Common myeloid progenitor, CD34-positive (primary cell): ENCODE measurements around the gene CDK14.

Source experiments
- CTCF ChIA-PET: fragments of 350-600 bp; sonication (Branson Sonifier 250); formaldehyde crosslinking; loops from one replicate; lab custom pipeline; 2021; ENCODE audit warnings: antibody characterized with exemption; lab: Charles Lee
- POLR2A ChIA-PET: fragments of 350-600 bp; sonication (Branson Sonifier 250); formaldehyde crosslinking; loops from one replicate; lab custom pipeline; 2021; ENCODE audit warnings: antibody characterized with exemption; lab: Charles Lee
- DNase-seq, 3 donors: peaks; one replicate each; pipeline versions ENCODE4 v3.0.0 to v3.0.0-alpha.2; 2013
- H3K27ac ChIP-seq, 2 experiments: 1 replicate in 1 of 2; 2 replicates in 1 of 2; pipeline ENCODE4 v1.7.0; 2013; ENCODE audit warnings: inconsistent platforms in 2 of 2, low read length in 2 of 2, mild to moderate bottlenecking in 2 of 2, low read depth in 1 of 2, moderate library complexity in 1 of 2; ENCODE audit not compliant: severe bottlenecking in 2 of 2, insufficient read depth in 1 of 2, poor library complexity in 1 of 2
- H3K27me3 ChIP-seq, 5 experiments: replicated peaks in 2 of 5; 1 replicate in 3 of 5; 2 replicates in 2 of 5; pipeline versions ENCODE4 v1.6.1 to v1.7.0; 2013; ENCODE audit warnings: low read length in 4 of 5, mild to moderate bottlenecking in 2 of 5, moderate library complexity in 2 of 5, inconsistent platforms in 1 of 5; ENCODE audit not compliant: insufficient read depth in 5 of 5, control insufficient read depth in 4 of 5
- H3K36me3 ChIP-seq, 4 experiments: 1 replicate in 2 of 4; 2 replicates in 2 of 4; pipeline versions ENCODE4 v1.6.1 to v1.7.0; 2013; ENCODE audit warnings: low read length in 3 of 4, control low read depth in 1 of 4, mild to moderate bottlenecking in 1 of 4; ENCODE audit not compliant: control insufficient read depth in 4 of 4, insufficient read depth in 4 of 4
- H3K4me1 ChIP-seq, 4 experiments: 1 replicate in 3 of 4; 2 replicates in 1 of 4; pipeline versions ENCODE4 v1.6.1 to v1.7.1; 2013; ENCODE audit warnings: low read length in 3 of 4, mild to moderate bottlenecking in 3 of 4, control low read depth in 1 of 4, inconsistent platforms in 1 of 4, moderate library complexity in 1 of 4; ENCODE audit not compliant: control insufficient read depth in 4 of 4, insufficient read depth in 4 of 4; ENCODE audit errors: control extremely low read depth in 1 of 4
- H3K4me3 ChIP-seq, 7 experiments: 1 replicate in 4 of 7; 2 replicates in 3 of 7; pipeline versions ENCODE4 v1.5.1 to v1.7.0; 2013; ENCODE audit warnings: mild to moderate bottlenecking in 7 of 7, low read length in 6 of 7, moderate library complexity in 6 of 7, inconsistent platforms in 2 of 7, low read depth in 2 of 7, control low read depth in 1 of 7; ENCODE audit not compliant: insufficient read depth in 4 of 7, control insufficient read depth in 1 of 7; ENCODE audit errors: extremely low read depth in 1 of 7
- H3K9me3 ChIP-seq, 5 experiments: 1 replicate in 4 of 5; 2 replicates in 1 of 5; pipeline versions ENCODE4 v1.6.1 to v1.7.1; 2013; ENCODE audit warnings: low read length in 4 of 5, mild to moderate bottlenecking in 2 of 5, inconsistent platforms in 1 of 5, low read depth in 1 of 5, moderate library complexity in 1 of 5; ENCODE audit not compliant: control insufficient read depth in 4 of 5, insufficient read depth in 2 of 5; ENCODE audit errors: control extremely low read depth in 1 of 5
- WGBS: methylation state at CpG from one replicate; pipeline ENCODE4 v1.1.5; 2013; ENCODE audit not compliant: insufficient coverage; 5-methylcytosine and 5-hydroxymethylcytosine counted together

Gene CDK14

DNA sequence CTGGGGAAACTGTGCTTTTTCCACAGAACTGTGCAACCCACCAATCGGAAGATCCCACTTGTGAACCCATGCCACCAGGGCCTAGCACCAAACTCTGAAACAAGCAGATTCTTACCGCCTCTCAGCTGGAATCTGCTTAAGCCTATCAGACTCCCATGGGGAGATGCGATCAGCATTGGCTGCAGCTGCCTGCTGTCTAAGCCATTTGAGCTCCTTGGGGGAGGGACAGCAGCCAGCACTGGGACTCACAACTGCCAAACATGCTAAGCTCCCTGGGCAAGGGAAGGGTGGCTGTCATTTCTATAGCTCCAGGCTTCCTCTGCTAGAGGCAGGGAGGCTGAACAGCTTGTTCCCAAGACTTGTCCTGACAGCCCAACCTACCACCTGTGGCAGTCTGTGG is 283.8 kb downstream of the CDK14 start:
- Histone ChIP-seq H3K4me3 (no peak overlapping the region), H3K9me3 (peaks cover 0 to 7% (median 0%) of the 10 kb centered on the region in 5 experiments), H3K4me1 (no peaks in the 10 kb centered on the region), H3K36me3 (peaks cover 0 to 8% (median 0%) of the 10 kb centered on the region in 4 experiments), H3K27me3 (no peaks in the 10 kb centered on the region), H3K27ac (no peak overlapping the region)
- DNase-seq: no peak
- ChIA-PET CTCF (no interaction called here), POLR2A (no interaction called here)
- 94% methylated on average over 3 of the region's 3 CpGs for WGBS

DNA sequence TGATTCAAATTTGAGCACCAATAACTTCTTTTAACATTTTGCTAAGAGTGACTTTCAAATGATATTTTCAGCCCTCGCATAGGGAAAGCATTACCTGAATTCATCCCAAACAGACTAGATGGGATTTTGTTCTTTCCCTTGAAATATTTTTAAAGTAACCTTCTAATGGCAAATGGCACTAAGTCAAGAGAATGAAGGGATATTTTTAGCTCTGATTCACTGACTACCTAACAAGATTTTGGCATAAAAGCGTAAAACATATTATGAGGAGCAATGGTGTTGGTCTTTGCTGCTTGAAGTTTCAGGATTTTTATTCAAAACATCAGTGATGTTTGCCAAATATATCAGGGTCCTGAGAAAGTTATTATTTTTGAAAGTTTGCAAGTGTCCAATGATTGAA is 290.3 kb downstream of the CDK14 start:
- POLR2A ChIA-PET: no interaction called here
- Histone ChIP-seq H3K4me3 (no peak overlapping the region), H3K27me3 (no peaks in the 10 kb centered on the region), H3K4me1 (no peaks in the 10 kb centered on the region), H3K27ac (no peak overlapping the region), H3K9me3 (no peaks in the 10 kb centered on the region), H3K36me3 (no peaks in the 10 kb centered on the region)
- WGBS: 100% methylated on average over 1 of the region's 2 CpGs
- CTCF ChIA-PET: no interaction called here
- DNase-seq: no peak

DNA sequence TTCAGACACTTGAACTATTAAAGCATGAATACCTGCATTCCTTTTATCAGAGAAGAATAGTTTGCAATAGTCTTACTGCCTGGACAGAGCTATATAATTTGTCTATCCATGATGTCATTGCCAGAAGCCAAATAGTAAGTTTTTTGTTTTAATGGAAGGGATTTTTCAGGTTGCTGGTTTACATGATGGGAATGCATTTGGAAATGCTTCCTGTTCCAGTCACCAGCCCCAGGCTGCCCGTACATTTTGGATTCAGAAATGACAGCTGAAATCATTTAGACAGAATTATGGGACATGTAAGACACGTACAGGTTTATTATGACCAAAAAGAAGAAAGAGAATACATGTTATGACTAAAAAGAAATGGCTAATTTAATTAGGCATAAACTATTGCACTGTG is 293.1 kb downstream of the CDK14 start:
- no CpG with 5 or more reads among the region's 2 CpGs for WGBS
- Histone ChIP-seq H3K27me3 (no peaks in the 10 kb centered on the region), H3K27ac (no peak overlapping the region), H3K4me1 (no peaks in the 10 kb centered on the region), H3K9me3 (no peaks in the 10 kb centered on the region), H3K36me3 (no peaks in the 10 kb centered on the region), H3K4me3 (no peak overlapping the region)
- DNase-seq: no peak
- POLR2A ChIA-PET: no interaction called here
- CTCF ChIA-PET: no interaction called here

DNA sequence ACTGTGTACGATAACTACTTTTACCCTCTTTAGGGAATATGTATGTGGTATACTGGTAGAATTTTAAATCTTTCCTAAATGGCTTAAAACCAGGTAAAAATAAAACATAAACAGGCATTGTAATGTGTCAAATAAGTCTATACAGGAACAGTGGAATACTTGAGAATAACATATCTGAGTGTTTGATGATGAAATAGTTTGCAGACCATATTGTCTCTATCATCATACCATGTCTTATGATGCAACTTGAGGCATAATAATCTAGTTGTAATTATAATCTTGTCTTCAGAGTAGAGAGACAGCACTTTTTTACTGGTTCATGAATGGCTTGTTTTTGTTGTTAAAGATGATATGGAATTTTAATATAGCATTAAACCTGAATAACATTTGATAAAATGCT is 293.5 kb downstream of the CDK14 start:
- Histone ChIP-seq H3K27ac (no peak overlapping the region), H3K4me3 (no peak overlapping the region), H3K4me1 (no peaks in the 10 kb centered on the region), H3K36me3 (no peaks in the 10 kb centered on the region), H3K9me3 (no peaks in the 10 kb centered on the region), H3K27me3 (no peaks in the 10 kb centered on the region)
- DNase-seq: no peak
- ChIA-PET CTCF (no interaction called here), POLR2A (no interaction called here)
- no CpG with 5 or more reads among the region's 1 CpG for WGBS

DNA sequence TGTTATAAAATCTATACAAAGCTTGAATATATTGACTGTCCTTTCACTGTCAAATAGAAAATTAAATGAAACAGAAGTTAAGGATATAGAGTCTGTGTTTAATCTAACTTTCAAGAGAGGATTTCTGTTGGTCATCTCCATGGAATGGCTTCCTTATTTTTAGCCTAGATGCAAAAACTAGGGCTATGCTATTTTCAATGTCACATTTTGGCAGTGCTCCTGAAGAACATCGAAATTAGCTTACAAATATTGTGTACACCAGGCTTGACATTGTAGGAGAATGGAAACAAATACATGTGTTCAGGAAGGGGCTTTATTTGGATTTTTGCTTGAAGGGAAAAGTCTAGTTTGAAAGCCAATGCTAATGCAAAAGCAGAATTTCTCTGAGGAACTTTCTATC is 295.4 kb downstream of the CDK14 start:
- Histone ChIP-seq H3K4me3 (no peak overlapping the region), H3K27me3 (no peaks in the 10 kb centered on the region), H3K4me1 (no peaks in the 10 kb centered on the region), H3K9me3 (no peaks in the 10 kb centered on the region), H3K36me3 (no peaks in the 10 kb centered on the region), H3K27ac (no peak overlapping the region)
- CTCF ChIA-PET: interaction anchor here (1.3 kb wide), 1 partner anchor 16 kb away, joined by 3 read pairs; no protein-coding TSS in a partner anchor
- POLR2A ChIA-PET: no interaction called here
- 100% methylated on average over 1 of the region's 1 CpG for WGBS
- DNase-seq: no peak

DNA sequence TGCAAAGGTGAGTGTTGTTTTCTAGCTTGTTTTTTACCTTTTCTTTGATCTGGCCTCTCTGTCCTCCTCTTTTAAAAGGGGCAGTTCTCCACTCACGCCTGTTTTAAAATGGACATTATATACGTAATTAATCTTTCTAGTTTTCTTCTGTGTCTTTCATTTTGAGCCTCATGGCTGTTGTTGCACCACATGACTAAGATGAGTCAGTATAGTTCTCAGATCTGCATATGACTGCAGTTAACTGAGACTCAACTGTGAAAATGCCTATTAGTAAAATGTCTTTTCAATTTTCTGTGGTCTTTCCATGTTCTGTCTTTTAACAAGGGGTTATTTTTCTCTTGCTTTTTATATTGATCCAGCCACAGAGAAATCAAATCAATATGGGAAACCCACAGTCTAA is 296.1 kb downstream of the CDK14 start:
- ChIA-PET CTCF (no interaction called here), POLR2A (no interaction called here)
- H3K27ac ChIP-seq: no peak overlapping the region
- no peaks in the 10 kb centered on the region for H3K4me1 ChIP-seq
- no peak overlapping the region for H3K4me3 ChIP-seq
- H3K36me3 ChIP-seq: no peaks in the 10 kb centered on the region
- H3K27me3 ChIP-seq: no peaks in the 10 kb centered on the region
- WGBS: no CpG with 5 or more reads among the region's 2 CpGs
- no peaks in the 10 kb centered on the region for H3K9me3 ChIP-seq
- no peak for DNase-seq

DNA sequence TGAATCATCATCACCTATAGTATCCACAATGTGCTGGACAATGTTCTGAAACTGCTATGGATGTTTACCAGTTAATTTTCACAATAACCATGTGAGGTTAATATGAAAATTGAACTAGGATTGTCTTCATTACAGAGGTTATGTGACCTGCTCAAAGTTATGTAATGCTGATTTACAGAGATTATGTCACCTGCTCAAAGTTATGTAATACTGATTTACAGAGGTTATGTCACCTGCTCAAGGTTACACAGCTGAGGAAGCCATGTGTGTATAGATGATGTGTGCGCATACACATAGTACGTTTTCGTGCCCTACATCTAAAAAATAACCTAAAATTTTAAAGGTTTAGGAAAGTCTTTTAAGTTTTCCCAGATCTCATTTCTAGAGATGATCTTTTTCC is 298.0 kb downstream of the CDK14 start:
- CTCF ChIA-PET: no interaction called here
- H3K4me3 ChIP-seq: no peak overlapping the region
- WGBS: no CpG with 5 or more reads among the region's 3 CpGs
- no peak for DNase-seq
- POLR2A ChIA-PET: no interaction called here
- no peaks in the 10 kb centered on the region for H3K9me3 ChIP-seq
- no peaks in the 10 kb centered on the region for H3K27me3 ChIP-seq
- H3K4me1 ChIP-seq: no peaks in the 10 kb centered on the region
- no peaks in the 10 kb centered on the region for H3K36me3 ChIP-seq
- H3K27ac ChIP-seq: no peak overlapping the region
